ENCODE measurements around the gene GIGYF1. TPM values are rescaled to one million over a fixed set of nuclear protein-coding genes. Genes with fewer than 3 reads are reported as not detected.

Gene GIGYF1
- total and polyA plus RNA-seq, 2 of the 13 experiments (the other 11 are each of a cell fraction or from before 2014, with no cell fraction given): 7.6 to 16.1 TPM

- TF ChIP-seq, protein P1, sequence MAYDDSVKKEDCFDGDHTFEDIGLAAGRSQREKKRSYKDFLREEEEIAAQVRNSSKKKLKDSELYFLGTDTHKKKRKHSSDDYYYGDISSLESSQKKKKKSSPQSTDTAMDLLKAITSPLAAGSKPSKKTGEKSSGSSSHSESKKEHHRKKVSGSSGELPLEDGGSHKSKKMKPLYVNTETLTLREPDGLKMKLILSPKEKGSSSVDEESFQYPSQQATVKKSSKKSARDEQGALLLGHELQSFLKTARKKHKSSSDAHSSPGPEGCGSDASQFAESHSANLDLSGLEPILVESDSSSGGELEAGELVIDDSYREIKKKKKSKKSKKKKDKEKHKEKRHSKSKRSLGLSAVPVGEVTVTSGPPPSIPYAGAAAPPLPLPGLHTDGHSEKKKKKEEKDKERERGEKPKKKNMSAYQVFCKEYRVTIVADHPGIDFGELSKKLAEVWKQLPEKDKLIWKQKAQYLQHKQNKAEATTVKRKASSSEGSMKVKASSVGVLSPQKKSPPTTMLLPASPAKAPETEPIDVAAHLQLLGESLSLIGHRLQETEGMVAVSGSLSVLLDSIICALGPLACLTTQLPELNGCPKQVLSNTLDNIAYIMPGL (CRISPR knock-in tag; IDR thresholded peaks at IDR 0.05; ENCODE audit: borderline replicate concordance in 1 of 2, low read depth in 1 of 2): no peak; a peak in 2 of 4 replicates
- TF ChIP-seq NR2F6 (IDR thresholded peaks at IDR 0.05) (no peak), NR2F6 (CRISPR knock-in tag; IDR thresholded peaks at IDR 0.05) (no peak), MEIS2 (CRISPR knock-in tag; IDR thresholded peaks at IDR 0.05) (no peak), ZEB1 (IDR thresholded peaks at IDR 0.05; ENCODE audit: insufficient replicate concordance, low read depth) (no peak), TBP (CRISPR knock-in tag; IDR thresholded peaks at IDR 0.05) (no peak), JDP2 (CRISPR knock-in tag; IDR thresholded peaks at IDR 0.05; ENCODE audit: borderline replicate concordance) (no peak), ZNF121 (CRISPR knock-in tag; IDR thresholded peaks at IDR 0.05) (no peak), ATF2 (CRISPR knock-in tag; IDR thresholded peaks at IDR 0.05) (no peak), ZNF607 (CRISPR knock-in tag; IDR thresholded peaks at IDR 0.05; ENCODE audit: borderline replicate concordance) (no peak), MATR3 (CRISPR knock-in tag; IDR thresholded peaks at IDR 0.05) (no peak), STAG1 (CRISPR knock-in tag; IDR thresholded peaks at IDR 0.05) (no peak), ATAD3A (CRISPR knock-in tag; IDR thresholded peaks at IDR 0.05) (no peak), FOXK1 (CRISPR knock-in tag; IDR thresholded peaks at IDR 0.05; ENCODE audit: borderline replicate concordance, low read depth) (no peak), FOXA3 (CRISPR knock-in tag; IDR thresholded peaks at IDR 0.05) (no peak), ZNF446 (CRISPR knock-in tag; IDR thresholded peaks at IDR 0.05) (peak; percentile 55; the same call in 1 of the 2 replicates), ZNF432 (CRISPR knock-in tag; IDR thresholded peaks at IDR 0.05; ENCODE audit: borderline replicate concordance) (no peak), ZBTB21 (CRISPR knock-in tag; IDR thresholded peaks at IDR 0.05) (no peak), ZBTB34 (CRISPR knock-in tag; IDR thresholded peaks at IDR 0.05) (no peak), ZNF546 (CRISPR knock-in tag; conservative IDR thresholded peaks at IDR 0.05) (no peak), SATB2 (CRISPR knock-in tag; IDR thresholded peaks at IDR 0.05) (no peak), SAFB2 (CRISPR knock-in tag; IDR thresholded peaks at IDR 0.05; ENCODE audit: borderline replicate concordance, low read depth) (0 out of 2 replicates have a peak, but pooled peaks have one; percentile 3), ZNF207 (IDR thresholded peaks at IDR 0.05; ENCODE audit: borderline replicate concordance) (no peak), ZNF510 (CRISPR knock-in tag; IDR thresholded peaks at IDR 0.05; ENCODE audit: low read depth) (no peak), ZNF7 (CRISPR knock-in tag; IDR thresholded peaks at IDR 0.05) (no peak), ZNF567 (CRISPR knock-in tag; IDR thresholded peaks at IDR 0.05; ENCODE audit: borderline replicate concordance) (no peak), POLR2AphosphoS2 (IDR thresholded peaks at IDR 0.05; ENCODE audit: low read depth, low read length) (no peak), CBX2 (IDR thresholded peaks at IDR 0.05; ENCODE audit: low read depth, low read length) (no peak), CBX2 (CRISPR knock-in tag; IDR thresholded peaks at IDR 0.05; ENCODE audit: low read depth) (no peak), XBP1 (CRISPR knock-in tag; IDR thresholded peaks at IDR 0.05) (no peak), ZNF775 (CRISPR knock-in tag; IDR thresholded peaks at IDR 0.05; ENCODE audit: borderline replicate concordance) (no peak)
These were observed 20.1 kb downstream of the GIGYF1 start (continued) for GRCh38 chr7:100673942-100674410.

Measured in HepG2 (cell line).